Measurements from ENCODE around the gene VANGL1. TPM values are rescaled to one million over a fixed set of nuclear protein-coding genes. Genes with fewer than 3 reads are reported as not detected.

VANGL1 gene
- total and polyA plus RNA-seq, 4 donors = 1.6 to 10.9 (median 5.4) TPM

DNA sequence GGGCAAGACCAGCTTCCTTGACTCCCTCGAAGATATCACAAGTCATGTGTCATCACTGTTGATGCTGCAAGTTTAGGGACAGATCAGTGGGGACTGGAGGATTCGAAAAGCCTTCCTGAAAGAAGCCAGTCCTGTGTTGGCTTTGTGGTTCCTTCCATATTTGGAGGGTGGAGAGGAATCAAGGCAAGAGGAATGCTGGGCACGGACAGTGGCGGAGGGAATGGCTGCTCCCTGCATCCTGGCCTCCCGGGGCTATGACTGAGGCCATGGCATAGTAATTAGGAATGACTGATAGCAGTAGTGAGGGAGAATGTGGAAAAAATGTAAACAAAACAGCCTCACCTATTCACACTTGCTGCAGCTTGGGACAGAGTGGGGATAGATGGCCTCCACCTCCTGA is 36.4 kb downstream of the VANGL1 start:
- no peaks in the 10 kb centered on the region for H3K27me3 ChIP-seq (ENCODE audit: control insufficient read depth in 3 of 3, insufficient read depth in 3 of 3, low read length in 2 of 3)
- H3K36me3 ChIP-seq (ENCODE audit: control insufficient read depth in 4 of 4, insufficient read depth in 4 of 4, low read length in 4 of 4) = peaks cover 3 to 7% (median 6%) of the 10 kb centered on the region in 4 donors
- H3K4me1 ChIP-seq (ENCODE audit: control insufficient read depth in 5 of 5, insufficient read depth in 5 of 5, low read length in 5 of 5) = peaks cover 0 to 5% (median 0%) of the 10 kb centered on the region in 5 donors
- H3K9ac ChIP-seq (ENCODE audit: insufficient read depth in 1 of 2, low read length in 2 of 2) = no peak overlapping the region
- WGBS, 2 donors = 79 to 82% methylated on average over 5 of the region's 5 CpGs
- no peak overlapping the region for H3K4me3 ChIP-seq
- H3K9me3 ChIP-seq (ENCODE audit: control insufficient read depth in 4 of 4, insufficient read depth in 3 of 4, low read length in 3 of 4) = no peaks in the 10 kb centered on the region
- DNase-seq (no peak), ATAC-seq (ENCODE audit: insufficient read depth, low FRiP score) (no peak)
- TF ChIP-seq, protein P1, sequence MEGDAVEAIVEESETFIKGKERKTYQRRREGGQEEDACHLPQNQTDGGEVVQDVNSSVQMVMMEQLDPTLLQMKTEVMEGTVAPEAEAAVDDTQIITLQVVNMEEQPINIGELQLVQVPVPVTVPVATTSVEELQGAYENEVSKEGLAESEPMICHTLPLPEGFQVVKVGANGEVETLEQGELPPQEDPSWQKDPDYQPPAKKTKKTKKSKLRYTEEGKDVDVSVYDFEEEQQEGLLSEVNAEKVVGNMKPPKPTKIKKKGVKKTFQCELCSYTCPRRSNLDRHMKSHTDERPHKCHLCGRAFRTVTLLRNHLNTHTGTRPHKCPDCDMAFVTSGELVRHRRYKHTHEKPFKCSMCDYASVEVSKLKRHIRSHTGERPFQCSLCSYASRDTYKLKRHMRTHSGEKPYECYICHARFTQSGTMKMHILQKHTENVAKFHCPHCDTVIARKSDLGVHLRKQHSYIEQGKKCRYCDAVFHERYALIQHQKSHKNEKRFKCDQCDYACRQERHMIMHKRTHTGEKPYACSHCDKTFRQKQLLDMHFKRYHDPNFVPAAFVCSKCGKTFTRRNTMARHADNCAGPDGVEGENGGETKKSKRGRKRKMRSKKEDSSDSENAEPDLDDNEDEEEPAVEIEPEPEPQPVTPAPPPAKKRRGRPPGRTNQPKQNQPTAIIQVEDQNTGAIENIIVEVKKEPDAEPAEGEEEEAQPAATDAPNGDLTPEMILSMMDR (IDR thresholded peaks at IDR 0.05; ENCODE audit: control extremely low read depth, extremely low read depth) = no peak
- no peak overlapping the region for H3K27ac ChIP-seq (ENCODE audit: low read depth in 1 of 2, low read length in 1 of 2)

DNA sequence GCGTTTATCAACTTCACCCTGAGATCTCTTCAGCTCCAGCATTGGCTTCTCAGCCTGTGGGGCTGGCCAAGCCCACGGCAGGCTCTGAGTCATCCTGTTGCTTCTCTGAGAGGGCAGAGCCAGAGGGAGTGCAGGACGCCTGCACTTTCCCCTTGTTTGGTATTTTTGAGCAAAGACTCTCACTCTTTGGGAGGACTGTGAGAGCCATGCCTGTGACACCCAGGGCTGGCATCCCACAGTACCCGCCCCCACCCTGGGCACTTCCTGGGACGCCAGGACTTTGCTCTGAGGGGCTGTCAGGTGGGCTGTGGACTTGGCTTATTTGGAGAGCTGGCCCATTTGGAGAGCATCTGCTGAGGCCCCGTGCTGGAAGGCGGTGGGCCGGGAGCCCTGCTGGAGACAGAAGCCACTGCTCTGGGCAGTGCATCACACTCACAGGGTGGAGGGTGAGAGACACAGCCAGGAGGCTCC is 37.4 kb downstream of the VANGL1 start:
- Histone ChIP-seq H3K4me3 (no peak overlapping the region), H3K9ac (ENCODE audit: insufficient read depth in 1 of 2, low read length in 2 of 2) (no peak overlapping the region), H3K36me3 (ENCODE audit: control insufficient read depth in 4 of 4, insufficient read depth in 4 of 4, low read length in 4 of 4) (peaks cover 3 to 11% (median 7%) of the 10 kb centered on the region in 4 donors), H3K27me3 (ENCODE audit: control insufficient read depth in 3 of 3, insufficient read depth in 3 of 3, low read length in 2 of 3) (no peaks in the 10 kb centered on the region), H3K4me1 (ENCODE audit: control insufficient read depth in 5 of 5, insufficient read depth in 5 of 5, low read length in 5 of 5) (peaks cover 0 to 5% (median 0%) of the 10 kb centered on the region in 5 donors), H3K27ac (ENCODE audit: low read depth in 1 of 2, low read length in 1 of 2) (no peak overlapping the region), H3K9me3 (ENCODE audit: control insufficient read depth in 4 of 4, insufficient read depth in 3 of 4, low read length in 3 of 4) (no peaks in the 10 kb centered on the region)
- TF ChIP-seq, protein P1 (IDR thresholded peaks at IDR 0.05; ENCODE audit: control extremely low read depth, extremely low read depth) = no peak
- DNase-seq = no peak
- 68 to 86% methylated on average over 8 of the region's 8 CpGs for WGBS, 2 donors
- peak; percentile 71 for ATAC-seq (ENCODE audit: insufficient read depth, low FRiP score)

DNA sequence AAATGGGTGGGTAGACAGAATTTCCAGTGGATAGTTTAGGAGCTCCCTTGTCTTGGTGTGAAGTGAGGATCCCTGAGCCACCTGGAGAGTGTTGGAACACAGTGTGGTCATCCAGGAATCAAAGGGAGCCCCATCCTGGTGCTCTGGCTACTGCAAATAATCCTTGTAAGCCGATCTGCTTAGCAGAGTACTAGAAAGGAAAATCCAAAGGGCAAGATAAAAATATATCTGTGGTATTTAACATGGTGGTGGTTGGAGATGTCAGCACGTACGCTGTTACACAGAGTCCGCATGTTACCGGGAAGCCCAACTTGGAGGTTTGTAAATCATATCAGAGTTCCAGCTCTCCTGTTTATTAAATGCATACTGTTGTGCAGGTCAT is 39.0 kb downstream of the VANGL1 start:
- Histone ChIP-seq H3K9ac (ENCODE audit: insufficient read depth in 1 of 2, low read length in 2 of 2) (no peak overlapping the region), H3K36me3 (ENCODE audit: control insufficient read depth in 4 of 4, insufficient read depth in 4 of 4, low read length in 4 of 4) (peaks cover 11 to 17% (median 12%) of the 10 kb centered on the region in 4 donors), H3K9me3 (ENCODE audit: control insufficient read depth in 4 of 4, insufficient read depth in 3 of 4, low read length in 3 of 4) (no peaks in the 10 kb centered on the region), H3K4me1 (ENCODE audit: control insufficient read depth in 5 of 5, insufficient read depth in 5 of 5, low read length in 5 of 5) (peaks cover 0 to 5% (median 0%) of the 10 kb centered on the region in 5 donors), H3K27me3 (ENCODE audit: control insufficient read depth in 3 of 3, insufficient read depth in 3 of 3, low read length in 2 of 3) (no peaks in the 10 kb centered on the region), H3K27ac (ENCODE audit: low read depth in 1 of 2, low read length in 1 of 2) (peak overlapping the region in 1 of 2 donors; percentile 13), H3K4me3 (no peak overlapping the region)
- ATAC-seq (ENCODE audit: insufficient read depth, low FRiP score) = no peak
- no peak for DNase-seq
- TF ChIP-seq, protein P1 (IDR thresholded peaks at IDR 0.05; ENCODE audit: control extremely low read depth, extremely low read depth) = no peak
- WGBS, 2 donors = 96 to 97% methylated on average over 5 of the region's 5 CpGs

DNA sequence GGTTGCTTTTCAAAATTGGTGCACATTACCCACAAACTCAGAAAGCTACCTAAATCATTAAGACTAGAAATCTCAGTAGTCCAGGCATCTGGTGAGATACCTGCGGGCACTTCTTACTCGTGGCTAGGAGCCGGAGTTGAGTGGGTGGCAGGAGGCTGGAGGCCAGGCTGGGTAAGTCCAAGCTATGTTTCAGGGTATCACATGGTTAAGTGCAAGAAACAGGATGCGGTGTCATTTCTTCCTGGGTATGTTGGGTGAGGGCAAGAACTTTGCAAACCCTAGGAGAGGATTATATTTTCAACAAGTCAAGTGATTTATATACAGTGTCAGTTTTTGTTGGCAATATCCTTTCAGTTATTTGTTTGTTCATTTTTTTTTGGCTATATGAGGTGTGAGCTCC is 41.0 kb downstream of the VANGL1 start:
- TF ChIP-seq, protein P1 (IDR thresholded peaks at IDR 0.05; ENCODE audit: control extremely low read depth, extremely low read depth) = no peak
- Histone ChIP-seq H3K27me3 (ENCODE audit: control insufficient read depth in 3 of 3, insufficient read depth in 3 of 3, low read length in 2 of 3) (no peaks in the 10 kb centered on the region), H3K4me3 (no peak overlapping the region), H3K4me1 (ENCODE audit: control insufficient read depth in 5 of 5, insufficient read depth in 5 of 5, low read length in 5 of 5) (peaks cover 0 to 5% (median 0%) of the 10 kb centered on the region in 5 donors), H3K9ac (ENCODE audit: insufficient read depth in 1 of 2, low read length in 2 of 2) (no peak overlapping the region), H3K9me3 (ENCODE audit: control insufficient read depth in 4 of 4, insufficient read depth in 3 of 4, low read length in 3 of 4) (no peaks in the 10 kb centered on the region), H3K36me3 (ENCODE audit: control insufficient read depth in 4 of 4, insufficient read depth in 4 of 4, low read length in 4 of 4) (peaks cover 11 to 20% (median 14%) of the 10 kb centered on the region in 4 donors), H3K27ac (ENCODE audit: low read depth in 1 of 2, low read length in 1 of 2) (no peak overlapping the region)
- no peak for DNase-seq
- no peak for ATAC-seq (ENCODE audit: insufficient read depth, low FRiP score)
- WGBS, 2 donors = 91 to 98% methylated on average over 4 of the region's 4 CpGs

Data from lung (tissue), 12 donors.